ENCODE results near the gene FGFR3.

The FGFR3 gene

GRCh38 chr4:1764670-1765069, 28.4 kb upstream of the FGFR3 start:
- H3K9ac ChIP-seq (ENCODE audit: low read length): no peak overlapping the region
- no peaks in the 10 kb centered on the region for H3K9me3 ChIP-seq (ENCODE audit: control insufficient read depth, low read length)
- H3K27me3 ChIP-seq (replicated peaks; ENCODE audit: control insufficient read depth, insufficient read depth, low read length): peaks cover 26% of the 10 kb centered on the region
- H3K4me1 ChIP-seq (ENCODE audit: control insufficient read depth, insufficient read depth, low read length): peaks cover 3% of the 10 kb centered on the region
- no peak overlapping the region for H3K4me3 ChIP-seq (ENCODE audit: low read length)
- no peaks in the 10 kb centered on the region for H3K36me3 ChIP-seq (ENCODE audit: control insufficient read depth, insufficient read depth, low read length, severe bottlenecking)
- DNase-seq (ENCODE audit: low read depth): no peak

GRCh38 chr4:1765409-1766072, 27.6 kb upstream of the FGFR3 start:
- Histone ChIP-seq H3K4me3 (ENCODE audit: low read length) (no peak overlapping the region), H3K9me3 (ENCODE audit: control insufficient read depth, low read length) (no peaks in the 10 kb centered on the region), H3K4me1 (ENCODE audit: control insufficient read depth, insufficient read depth, low read length) (peaks cover 3% of the 10 kb centered on the region), H3K27me3 (replicated peaks; ENCODE audit: control insufficient read depth, insufficient read depth, low read length) (peaks cover 24% of the 10 kb centered on the region), H3K36me3 (ENCODE audit: control insufficient read depth, insufficient read depth, low read length, severe bottlenecking) (no peaks in the 10 kb centered on the region), H3K9ac (ENCODE audit: low read length) (no peak overlapping the region)
- DNase-seq (ENCODE audit: low read depth): no peak

- H3K36me3 ChIP-seq (ENCODE audit: control insufficient read depth, insufficient read depth, low read length, severe bottlenecking): no peaks in the 10 kb centered on the region
- H3K9me3 ChIP-seq (ENCODE audit: control insufficient read depth, low read length): no peaks in the 10 kb centered on the region
- no peak for DNase-seq (ENCODE audit: low read depth)
- no peak overlapping the region for H3K4me3 ChIP-seq (ENCODE audit: low read length)
- H3K4me1 ChIP-seq (ENCODE audit: control insufficient read depth, insufficient read depth, low read length): peaks cover 3% of the 10 kb centered on the region
- no peak overlapping the region for H3K9ac ChIP-seq (ENCODE audit: low read length)
- H3K27me3 ChIP-seq (replicated peaks; ENCODE audit: control insufficient read depth, insufficient read depth, low read length): peaks cover 31% of the 10 kb centered on the region
These were observed 26.7 kb upstream of the FGFR3 start for GRCh38 chr4:1766106-1767060.

- H3K9ac ChIP-seq (ENCODE audit: low read length): no peak overlapping the region
- H3K36me3 ChIP-seq (ENCODE audit: control insufficient read depth, insufficient read depth, low read length, severe bottlenecking): no peaks in the 10 kb centered on the region
- DNase-seq (ENCODE audit: low read depth): peak; percentile 48
- H3K4me1 ChIP-seq (ENCODE audit: control insufficient read depth, insufficient read depth, low read length): peaks cover 3% of the 10 kb centered on the region
- peaks cover 31% of the 10 kb centered on the region for H3K27me3 ChIP-seq (replicated peaks; ENCODE audit: control insufficient read depth, insufficient read depth, low read length)
- H3K4me3 ChIP-seq (ENCODE audit: low read length): no peak overlapping the region
- H3K9me3 ChIP-seq (ENCODE audit: control insufficient read depth, low read length): no peaks in the 10 kb centered on the region
These were observed 25.9 kb upstream of the FGFR3 start for GRCh38 chr4:1767061-1767769.

DNA sequence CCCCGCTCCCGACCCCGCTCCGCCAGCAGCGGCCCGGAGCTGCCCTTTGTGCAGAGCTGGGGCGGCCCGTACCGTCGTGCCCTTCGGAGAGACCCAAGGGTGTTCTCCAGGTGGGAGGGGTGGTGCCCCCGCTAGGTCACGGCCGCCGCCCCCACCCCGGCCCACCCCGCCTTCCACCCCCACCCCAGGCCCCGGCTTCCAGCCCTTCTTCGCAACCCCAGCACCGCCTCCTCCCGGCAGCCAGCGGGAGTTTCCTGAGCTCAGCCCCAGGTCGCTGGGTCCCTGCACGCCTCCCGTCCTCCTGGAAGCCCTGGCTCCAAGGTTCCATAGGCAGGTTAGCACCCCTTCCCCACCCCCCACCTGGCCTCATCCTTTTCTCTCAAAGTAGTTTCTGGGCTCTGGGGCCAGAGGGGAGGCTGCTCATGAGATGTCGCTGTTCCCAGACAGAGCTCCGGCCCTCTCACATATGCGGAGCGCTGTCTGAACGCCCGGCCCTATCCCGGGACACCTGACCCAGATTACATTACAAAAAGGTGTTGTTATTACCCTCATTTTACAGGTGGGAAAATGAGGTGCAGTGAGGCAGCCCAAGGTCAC, 25.2 kb upstream of the FGFR3 start:
- H3K4me3 ChIP-seq (ENCODE audit: low read length): no peak overlapping the region
- no peaks in the 10 kb centered on the region for H3K36me3 ChIP-seq (ENCODE audit: control insufficient read depth, insufficient read depth, low read length, severe bottlenecking)
- H3K27me3 ChIP-seq (replicated peaks; ENCODE audit: control insufficient read depth, insufficient read depth, low read length): peaks cover 26% of the 10 kb centered on the region
- H3K4me1 ChIP-seq (ENCODE audit: control insufficient read depth, insufficient read depth, low read length): peaks cover 3% of the 10 kb centered on the region
- H3K9me3 ChIP-seq (ENCODE audit: control insufficient read depth, low read length): no peaks in the 10 kb centered on the region
- DNase-seq (ENCODE audit: low read depth): peak; percentile 57
- H3K9ac ChIP-seq (ENCODE audit: low read length): no peak overlapping the region

DNA sequence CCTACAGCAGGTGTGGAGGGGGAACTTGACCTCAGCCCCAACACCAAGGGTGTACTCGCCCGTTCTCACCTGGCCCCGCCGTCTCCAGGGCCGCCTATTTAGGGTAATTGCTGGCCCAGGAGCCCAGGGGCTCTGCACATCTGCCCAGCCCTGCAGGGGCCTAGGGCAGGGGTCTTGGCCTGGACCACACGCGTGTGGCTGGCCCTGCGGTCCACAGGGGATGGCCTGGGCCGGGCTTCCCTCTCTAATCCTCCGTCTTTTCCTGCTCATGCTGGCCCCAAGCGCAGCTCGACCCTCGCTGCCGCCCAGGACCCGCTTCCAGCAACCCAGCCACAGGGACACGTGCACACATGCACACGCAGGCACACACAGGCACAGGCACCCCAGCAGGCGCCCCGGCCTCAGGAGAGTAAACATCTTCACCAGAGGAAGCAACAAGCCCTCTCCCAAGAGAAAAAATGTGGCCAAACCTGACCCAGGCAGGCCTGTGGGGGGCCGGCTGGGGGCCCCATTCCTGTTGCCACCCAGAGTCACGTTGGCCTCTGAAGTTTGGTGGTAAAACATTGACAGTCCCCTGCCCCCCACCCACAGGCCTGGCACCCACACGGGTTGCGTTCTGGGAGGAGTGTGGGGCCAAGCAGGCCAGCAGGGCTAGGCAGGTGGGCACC, 24.6 kb upstream of the FGFR3 start:
- Histone ChIP-seq H3K9ac (ENCODE audit: low read length) (no peak overlapping the region), H3K36me3 (ENCODE audit: control insufficient read depth, insufficient read depth, low read length, severe bottlenecking) (no peaks in the 10 kb centered on the region), H3K9me3 (ENCODE audit: control insufficient read depth, low read length) (no peaks in the 10 kb centered on the region), H3K27me3 (replicated peaks; ENCODE audit: control insufficient read depth, insufficient read depth, low read length) (peaks cover 26% of the 10 kb centered on the region), H3K4me3 (ENCODE audit: low read length) (no peak overlapping the region), H3K4me1 (ENCODE audit: control insufficient read depth, insufficient read depth, low read length) (peaks cover 3% of the 10 kb centered on the region)
- DNase-seq (ENCODE audit: low read depth): no peak

DNA sequence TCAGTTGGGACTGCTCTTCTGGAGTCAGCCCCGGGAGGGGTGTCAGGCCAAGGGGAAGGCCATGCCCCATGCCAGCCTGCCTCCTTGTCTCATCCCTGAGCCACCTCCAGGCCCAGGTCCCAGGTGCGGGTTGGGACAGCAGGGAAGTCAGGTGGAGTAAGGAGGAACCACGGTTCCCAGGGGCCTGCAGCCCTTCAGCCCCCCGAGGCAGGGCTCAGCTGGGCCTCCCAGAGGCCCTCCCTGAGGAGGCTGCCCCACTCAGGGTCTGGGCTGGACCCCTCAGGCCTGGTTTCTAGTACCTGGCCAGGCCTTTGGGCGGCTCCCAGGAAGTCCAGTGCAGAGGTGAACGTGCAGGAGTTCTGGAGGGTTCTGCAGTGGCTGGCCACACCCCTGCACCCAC, 23.4 kb upstream of the FGFR3 start:
- H3K4me1 ChIP-seq (ENCODE audit: control insufficient read depth, insufficient read depth, low read length): no peaks in the 10 kb centered on the region
- H3K27me3 ChIP-seq (replicated peaks; ENCODE audit: control insufficient read depth, insufficient read depth, low read length): peaks cover 26% of the 10 kb centered on the region
- no peaks in the 10 kb centered on the region for H3K36me3 ChIP-seq (ENCODE audit: control insufficient read depth, insufficient read depth, low read length, severe bottlenecking)
- no peak overlapping the region for H3K9ac ChIP-seq (ENCODE audit: low read length)
- no peak overlapping the region for H3K4me3 ChIP-seq (ENCODE audit: low read length)
- H3K9me3 ChIP-seq (ENCODE audit: control insufficient read depth, low read length): no peaks in the 10 kb centered on the region
- no peak for DNase-seq (ENCODE audit: low read depth)

DNA sequence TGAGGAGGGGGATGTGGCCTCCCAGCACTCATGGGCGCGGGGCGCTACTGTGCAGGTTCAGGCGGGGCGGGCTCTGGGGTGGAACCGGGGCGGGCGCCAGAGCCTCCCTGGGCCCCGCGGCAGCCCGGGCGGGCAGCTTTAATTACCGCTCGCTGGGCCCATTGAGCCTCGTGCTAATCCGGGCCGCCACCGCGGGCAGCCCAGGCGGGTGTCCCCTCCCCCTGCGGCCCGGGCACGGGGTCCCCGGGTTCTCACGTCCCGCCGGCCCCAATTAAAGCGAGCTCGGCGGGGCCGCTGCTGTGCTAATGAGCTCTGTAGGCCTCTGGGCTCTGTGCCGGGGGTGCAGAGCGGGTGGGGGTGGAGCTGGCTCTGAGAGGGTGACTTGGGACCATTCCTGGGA, 22.8 kb upstream of the FGFR3 start:
- Histone ChIP-seq H3K9ac (ENCODE audit: low read length) (no peak overlapping the region), H3K27me3 (replicated peaks; ENCODE audit: control insufficient read depth, insufficient read depth, low read length) (peaks cover 25% of the 10 kb centered on the region), H3K4me1 (ENCODE audit: control insufficient read depth, insufficient read depth, low read length) (no peaks in the 10 kb centered on the region), H3K36me3 (ENCODE audit: control insufficient read depth, insufficient read depth, low read length, severe bottlenecking) (no peaks in the 10 kb centered on the region), H3K4me3 (ENCODE audit: low read length) (no peak overlapping the region), H3K9me3 (ENCODE audit: control insufficient read depth, low read length) (no peaks in the 10 kb centered on the region)
- no peak for DNase-seq (ENCODE audit: low read depth)

DNA sequence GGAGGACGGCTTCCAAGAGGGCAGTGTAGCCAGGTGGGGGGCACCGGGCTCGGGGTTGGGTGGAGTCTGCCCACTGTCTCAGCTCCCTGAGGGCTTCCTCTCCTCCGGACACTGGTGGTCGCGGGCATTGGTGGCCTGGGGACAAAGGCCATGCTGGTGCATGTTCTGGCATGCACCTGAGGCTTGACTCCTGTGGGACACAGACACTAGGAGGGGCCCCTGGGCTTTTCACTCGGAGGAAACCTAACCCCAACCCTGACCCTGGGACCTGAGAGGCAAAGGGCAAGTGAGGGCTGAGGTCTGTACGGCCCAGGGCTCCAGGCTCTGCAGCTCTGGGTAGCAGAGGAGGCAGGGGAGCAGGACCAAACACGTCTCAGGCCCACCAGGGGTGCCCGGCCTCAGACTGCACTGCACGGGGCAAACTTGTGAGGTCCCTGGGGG, 22.3 kb upstream of the FGFR3 start:
- H3K4me3 ChIP-seq (ENCODE audit: low read length): no peak overlapping the region
- DNase-seq (ENCODE audit: low read depth): no peak
- no peak overlapping the region for H3K9ac ChIP-seq (ENCODE audit: low read length)
- H3K27me3 ChIP-seq (replicated peaks; ENCODE audit: control insufficient read depth, insufficient read depth, low read length): peaks cover 22% of the 10 kb centered on the region
- H3K4me1 ChIP-seq (ENCODE audit: control insufficient read depth, insufficient read depth, low read length): no peaks in the 10 kb centered on the region
- no peaks in the 10 kb centered on the region for H3K9me3 ChIP-seq (ENCODE audit: control insufficient read depth, low read length)
- H3K36me3 ChIP-seq (ENCODE audit: control insufficient read depth, insufficient read depth, low read length, severe bottlenecking): no peaks in the 10 kb centered on the region

DNA sequence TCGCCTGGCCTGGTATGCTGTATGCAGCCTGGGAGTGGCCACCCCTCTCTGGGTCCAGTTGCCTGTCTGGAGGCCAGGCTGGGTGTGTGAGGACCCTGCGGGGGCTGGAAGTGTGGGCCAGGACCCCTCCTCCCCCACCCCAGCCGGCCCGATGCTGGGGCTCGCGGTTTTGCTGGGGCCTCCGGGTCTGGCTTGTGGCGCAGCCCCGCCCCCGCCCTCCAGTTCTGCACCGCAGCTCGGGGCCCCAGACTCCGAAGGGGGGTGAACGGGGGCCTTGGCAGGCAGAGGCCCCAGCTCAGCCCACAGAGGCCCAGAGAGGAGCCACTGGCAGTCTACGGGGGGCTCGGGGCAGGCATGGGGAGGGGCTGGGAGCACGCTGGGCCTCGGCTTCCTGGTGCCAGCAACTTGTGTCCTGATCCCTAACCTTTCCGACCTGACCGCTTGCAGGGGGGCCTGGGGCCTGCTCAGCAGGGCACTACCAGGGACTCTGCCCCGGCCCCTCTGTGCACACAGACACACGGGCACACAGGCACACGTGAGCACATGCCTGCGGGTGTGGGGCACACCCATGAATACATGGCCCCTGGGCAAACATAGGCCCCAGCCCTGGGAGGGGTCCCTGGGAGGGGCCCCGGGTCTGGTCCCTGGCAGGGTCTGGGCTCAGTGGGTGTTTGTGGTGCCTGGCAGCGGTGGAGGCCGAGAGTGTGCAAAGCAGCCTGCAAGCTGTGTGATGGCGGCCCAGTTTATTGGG, 21.4 kb upstream of the FGFR3 start:
- Histone ChIP-seq H3K4me3 (ENCODE audit: low read length) (no peak overlapping the region), H3K27me3 (replicated peaks; ENCODE audit: control insufficient read depth, insufficient read depth, low read length) (peaks cover 22% of the 10 kb centered on the region), H3K9me3 (ENCODE audit: control insufficient read depth, low read length) (no peaks in the 10 kb centered on the region), H3K9ac (ENCODE audit: low read length) (no peak overlapping the region), H3K36me3 (ENCODE audit: control insufficient read depth, insufficient read depth, low read length, severe bottlenecking) (no peaks in the 10 kb centered on the region), H3K4me1 (ENCODE audit: control insufficient read depth, insufficient read depth, low read length) (no peaks in the 10 kb centered on the region)
- DNase-seq (ENCODE audit: low read depth): no peak

Data from adipocyte (in vitro differentiated cells).